Psoas muscle (tissue), 8 donors: ENCODE data around the gene RBBP4. TPM values are rescaled to one million over a fixed set of nuclear protein-coding genes. Genes with fewer than 3 reads are reported as not detected.

Experiments
- ATAC-seq, 4 donors: fragments of 200-7000 bp; cut with Tn5 transposase; one replicate each; pipeline ENCODE4 v1.9.1; 2020; ENCODE audit warnings: moderate library complexity in 3 of 4, mild to moderate bottlenecking in 2 of 4
- DNase-seq, 2 donors: peaks; one replicate each; pipeline ENCODE4 v3.0.0-alpha.2; 2020
- H3K27ac ChIP-seq: fragments of 200-600 bp; one replicate; pipeline ENCODE4 v1.8.0; 2022
- H3K27me3 ChIP-seq, 3 donors: fragments of 200-600 bp in 1 of 3; one replicate each; pipeline versions ENCODE4 v1.6.1 to v1.8.0; 2013 to 2022; ENCODE audit warnings: low read length in 2 of 3, mild to moderate bottlenecking in 2 of 3, moderate library complexity in 1 of 3; ENCODE audit not compliant: insufficient read depth in 3 of 3
- H3K36me3 ChIP-seq, 2 donors: fragments of 200-600 bp in 1 of 2; one replicate each; pipeline versions ENCODE4 v1.6.1 to v1.8.0; 2013 to 2022; ENCODE audit warnings: low read depth in 1 of 2, mild to moderate bottlenecking in 1 of 2, moderate library complexity in 1 of 2; ENCODE audit not compliant: insufficient read depth in 1 of 2
- H3K4me1 ChIP-seq: fragments of 200-600 bp; one replicate; pipeline ENCODE4 v1.8.0; 2022
- H3K4me3 ChIP-seq: fragments of 200-600 bp; one replicate; pipeline ENCODE4 v1.8.0; 2022; ENCODE audit warnings: mild to moderate bottlenecking
- H3K9me3 ChIP-seq: fragments of 200-600 bp; one replicate; pipeline ENCODE4 v1.8.0; 2022
- CTCF ChIP-seq: fragments of 200-600 bp; IDR thresholded peaks from one replicate; pipeline ENCODE4 v1.8.0; 2022; ENCODE audit warnings: antibody characterized with exemption
- WGBS, 3 donors: extraction: QIAGEN DNeasy Blood & Tissue Kit; methylation state at CpG; one replicate each; pipeline versions ENCODE4 v1.1.6 to v1.1.7; 2013; 5-methylcytosine and 5-hydroxymethylcytosine counted together
- intact Hi-C, 2 donors: fragments of 100-400 bp; cut with DNase I; formaldehyde crosslinking; loops; one replicate each; pipeline versions ENCODE4 v1.11.0 to v1.14.2; 2022
- polyA plus RNA-seq, 3 donors: library from polyadenylated mRNA; stranded (reverse); fragments of 200-250 nt; gene quantifications; one replicate each; pipeline ENCODE4 v1.2.3, GENCODE V29; 2013
- total RNA-seq, 4 donors: library from RNA; stranded (reverse); fragmentation: NEBNext Ultra II Directional in 2 of 4; extraction: Animal tissue kit (Norgen Biotek cat#: 25700) in 2 of 4; gene quantifications; one replicate each; pipeline versions ENCODE4 v1.2.1 to v1.2.4, GENCODE V29; 2021 to 2023
- donor health status: healthy with polysubstance abuse.
- donor health status: DM: no; HTN: no; CAD: no; lungs with moderate emphysema.
- donor health status: Bipolar disorder and iron deficiency.
- donor health status: healthy.
- donor health status: DM: yes; HTN: yes; CAD: no.
- donor health status: DM: no; HTN: no; CAD: no.
- donor health status: DM: no; HTN: no; CAD: no.
- donor health status: DM: yes; HTN: yes; CAD: no.

Gene RBBP4
- total and polyA plus RNA-seq, 7 donors, result 29.5 to 87.8 (median 66.3) TPM

GRCh38 chr1:32650248-32650751, 708 bp upstream of the RBBP4 start, which contains the start of gene ZBTB8OS:
Gene ZBTB8OS, minus strand, starts transcription at chr1:32650550. Its CDS starts 21 bp downstream, at chr1:32650529.
- Histone ChIP-seq H3K36me3 (peaks cover 0 to 44% of the 10 kb centered on the region in 2 donors), H3K9me3 (no peaks in the 10 kb centered on the region), H3K27ac (peak within 1 kb of the TSS; percentile 99), H3K27me3 (no peaks in the 10 kb centered on the region), H3K4me1 (peaks cover 43% of the 10 kb centered on the region), H3K4me3 (peak within 1 kb of the TSS; percentile 84)
- ATAC-seq, result peak; percentile 87 to 90 (median 88)
- peak; percentile 91 to 96 for DNase-seq
- intact Hi-C loops, result loop anchor here in 1 of 2 donors (5.0 kb wide), 1 partner anchor 52 kb away; the partner anchor contains the start of gene SYNC
- TF ChIP-seq CTCF, result no peak
- 0 to 2% (median 0%) methylated on average over 21 of the region's 21 CpGs for WGBS, 3 donors

GRCh38 chr1:32651461-32652073, 559 bp downstream of the RBBP4 start:
- DNase-seq (no peak), ATAC-seq (peak; percentile 5 to 21 (median 14))
- H3K9me3 ChIP-seq, result no peaks in the 10 kb centered on the region
- intact Hi-C loops, result loop anchor here in 1 of 2 donors (5.0 kb wide), 1 partner anchor 51 kb away; the partner anchor contains the start of gene SYNC
- H3K36me3 ChIP-seq, result peaks cover 0 to 54% of the 10 kb centered on the region in 2 donors
- no peak for TF ChIP-seq CTCF
- H3K4me1 ChIP-seq, result peaks cover 43% of the 10 kb centered on the region
- peak overlapping the region; percentile 99 for H3K27ac ChIP-seq
- peak overlapping the region; percentile 84 for H3K4me3 ChIP-seq
- no peaks in the 10 kb centered on the region for H3K27me3 ChIP-seq
- 1% methylated on average over 40 to 43 of the region's 43 CpGs for WGBS, 3 donors

- no peak for TF ChIP-seq CTCF
- 81 to 88% (median 88%) methylated on average over 16 of the region's 16 CpGs for WGBS, 3 donors
- peaks cover 42% of the 10 kb centered on the region for H3K4me1 ChIP-seq
- peak overlapping the region; percentile 99 for H3K27ac ChIP-seq
- intact Hi-C loops, result loop anchor here in 1 of 2 donors (5.0 kb wide), 1 partner anchor 50 kb away; the partner anchor contains the start of gene SYNC
- no peaks in the 10 kb centered on the region for H3K27me3 ChIP-seq
- H3K9me3 ChIP-seq, result no peaks in the 10 kb centered on the region
- no peak for DNase-seq
- no peak for ATAC-seq
- peaks cover 0 to 62% of the 10 kb centered on the region in 2 donors for H3K36me3 ChIP-seq
- H3K4me3 ChIP-seq, result peak overlapping the region; percentile 84
Measured at GRCh38 chr1:32652244-32652962, 1.4 kb downstream of the RBBP4 start.

DNA sequence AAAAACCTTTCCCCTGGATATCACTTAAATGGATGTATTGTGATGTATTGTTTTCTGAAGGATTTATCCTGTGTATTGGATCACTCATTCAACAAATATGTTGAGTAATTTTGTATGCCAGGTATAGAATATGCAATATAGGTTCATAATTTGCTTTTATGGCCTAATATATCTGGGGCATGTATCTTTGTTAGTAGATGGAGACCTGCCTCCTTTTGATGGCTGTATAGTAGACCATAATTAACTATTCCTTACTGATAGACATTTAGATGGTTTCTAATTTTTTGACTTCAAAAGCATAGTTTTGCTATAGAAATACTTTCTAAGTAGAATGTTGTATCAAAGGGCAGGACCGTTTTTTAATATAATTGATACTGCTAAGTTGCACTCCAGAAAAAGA, 8.6 kb downstream of the RBBP4 start:
- ATAC-seq (no peak), DNase-seq (no peak)
- H3K4me1 ChIP-seq, result peaks cover 7% of the 10 kb centered on the region
- TF ChIP-seq CTCF, result no peak
- 86 to 100% (median 89%) methylated on average over 1 of the region's 1 CpG for WGBS, 3 donors
- no peaks in the 10 kb centered on the region for H3K27me3 ChIP-seq
- H3K4me3 ChIP-seq, result no peak overlapping the region
- intact Hi-C loops, result no loop called here
- H3K36me3 ChIP-seq, result peaks cover 2 to 97% of the 10 kb centered on the region in 2 donors
- no peak overlapping the region for H3K27ac ChIP-seq
- no peaks in the 10 kb centered on the region for H3K9me3 ChIP-seq
